ENCODE measurements around the gene ARGFX.

ARGFX gene

DNA sequence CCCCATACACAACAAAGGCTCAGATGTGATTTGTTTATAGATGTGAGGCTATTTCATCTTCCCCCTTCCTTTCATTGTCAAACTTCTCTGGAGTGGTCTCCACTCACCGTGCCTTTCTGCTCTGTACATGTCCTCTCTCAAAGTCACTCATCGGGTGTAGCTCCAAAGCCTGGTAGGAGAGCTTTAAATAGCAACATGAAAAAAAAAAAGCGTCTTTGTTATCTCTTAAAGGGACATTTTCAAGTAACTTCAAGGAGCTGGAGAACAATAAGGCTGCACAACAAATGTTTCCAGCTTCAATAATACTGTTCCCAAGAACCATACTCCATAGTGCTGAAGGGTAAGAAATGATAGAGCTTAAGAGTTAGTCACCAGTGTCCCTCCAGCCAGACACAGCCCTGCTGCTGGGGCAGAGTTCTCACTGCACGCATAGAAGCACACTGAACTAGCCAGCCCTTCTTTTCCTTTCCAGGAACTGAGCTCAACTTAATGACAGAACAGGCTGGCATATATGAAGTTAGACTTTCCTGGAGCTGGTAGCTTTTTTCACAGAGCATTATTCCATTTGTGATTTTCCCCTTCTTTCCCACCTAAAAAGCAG, 33.6 kb downstream of the ARGFX start:
- DNase-seq = no peak

DNA sequence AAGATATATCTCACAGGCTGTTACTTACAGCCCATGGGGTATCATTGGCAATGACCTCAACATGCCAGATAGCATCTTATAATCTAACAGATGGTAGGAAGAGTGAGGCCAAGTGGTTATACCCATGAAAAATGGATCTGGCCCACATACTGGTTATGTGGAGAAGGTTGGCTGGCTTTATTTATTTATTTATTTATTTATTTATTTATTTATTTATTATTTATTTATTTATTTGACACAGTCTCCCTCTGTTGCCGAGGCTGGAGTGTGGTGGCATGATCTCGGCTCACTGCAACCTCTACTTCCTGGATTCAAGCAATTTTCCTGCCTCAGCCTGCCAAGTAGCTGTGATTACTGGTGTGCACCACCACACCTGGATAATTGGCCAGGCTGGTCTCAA, 37.0 kb downstream of the ARGFX start:
- no peak for DNase-seq

DNA sequence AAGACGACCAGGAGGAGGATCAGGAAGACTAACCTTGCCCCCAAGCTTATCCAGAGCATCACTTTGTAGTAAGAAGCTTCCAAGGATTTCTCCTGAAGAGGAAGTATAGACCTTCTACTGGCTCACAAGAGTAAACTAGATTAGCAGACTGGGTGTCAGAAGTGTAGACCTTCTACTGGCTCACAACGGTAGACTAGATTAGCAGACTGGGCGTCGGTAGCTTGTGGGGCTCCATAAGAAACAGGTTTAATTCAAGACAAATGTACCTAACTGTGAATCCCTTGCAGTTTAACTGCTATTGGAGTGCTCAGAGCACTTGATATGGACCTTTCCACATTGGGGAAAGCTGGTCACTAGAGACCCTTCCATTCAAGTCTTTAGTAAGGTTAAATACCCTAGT, 38.4 kb downstream of the ARGFX start:
- DNase-seq = no peak
